ENCODE measurements around the gene SLC25A12.

Gene SLC25A12

DNA sequence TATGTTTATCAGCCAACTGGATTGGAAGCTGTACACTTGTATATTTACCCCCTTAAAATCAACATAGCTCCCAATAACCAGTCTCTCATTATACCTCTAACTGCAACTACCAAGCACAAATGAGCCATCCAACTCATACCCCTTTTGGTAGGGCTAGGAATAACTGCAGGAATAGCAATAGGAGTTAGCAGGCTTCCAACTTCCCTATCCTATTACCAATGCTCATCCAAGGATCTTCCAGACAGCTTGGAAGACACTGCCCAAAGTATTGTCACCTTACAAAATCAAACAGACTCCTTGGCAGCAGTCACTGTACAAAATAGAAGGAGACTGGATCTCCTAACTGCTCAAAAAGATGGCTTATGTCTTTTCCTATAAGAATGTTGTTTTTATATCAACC, 61.6 kb downstream of the SLC25A12 start:
- Histone ChIP-seq H3K4me3 (ENCODE audit: insufficient read depth in 1 of 2, low read depth in 1 of 2, low read length in 2 of 2) (peak overlapping the region in 1 of 2 experiments; percentile 6), H2AK5ac (ENCODE audit: low read length, severe bottlenecking) (no peak overlapping the region), H3K23ac (ENCODE audit: low read length in 2 of 2) (no peak overlapping the region), H3K4ac (ENCODE audit: low read depth in 1 of 2, low read length in 2 of 2) (no peak overlapping the region), H2BK15ac (ENCODE audit: low read depth, poor library complexity, severe bottlenecking) (no peak overlapping the region), H3K79me1 (replicated peaks; ENCODE audit: low read length, poor library complexity, severe bottlenecking) (peaks cover 3% of the 10 kb centered on the region), H4K8ac (ENCODE audit: low read length) (no peak overlapping the region), H2BK12ac (ENCODE audit: low read length in 2 of 2) (no peak overlapping the region), H3K27ac (ENCODE audit: low read length, poor library complexity, severe bottlenecking) (no peak overlapping the region), H4K91ac (ENCODE audit: low read length) (no peak overlapping the region), H2BK120ac (ENCODE audit: low read depth, low read length) (no peak overlapping the region), H3K27me3 (ENCODE audit: control insufficient read depth in 1 of 2, insufficient read depth in 1 of 2, low read length in 2 of 2) (no peaks in the 10 kb centered on the region), H3K18ac (ENCODE audit: low read depth in 1 of 2, low read length in 2 of 2) (no peak overlapping the region), H3K9ac (ENCODE audit: low read length) (no peak overlapping the region), H3K9me3 (ENCODE audit: control insufficient read depth, low read length) (peaks cover 24% of the 10 kb centered on the region), H2AFZ (ENCODE audit: low read depth, low read length) (no peak overlapping the region), H3K4me1 (ENCODE audit: control insufficient read depth, insufficient read depth, low read depth, low read length) (no peaks in the 10 kb centered on the region), H3K14ac (ENCODE audit: low read length in 2 of 2) (no peak overlapping the region), H3K4me2 (ENCODE audit: low read length, poor library complexity, severe bottlenecking) (no peak overlapping the region), H3K36me3 (ENCODE audit: control insufficient read depth in 1 of 2, insufficient read depth in 2 of 2, low read depth in 1 of 2, low read length in 2 of 2) (peaks cover 30 to 87% of the 10 kb centered on the region in 2 experiments), H2BK5ac (ENCODE audit: low read depth, low read length, poor library complexity, severe bottlenecking) (no peak overlapping the region)
- DNase-seq: no peak

DNA sequence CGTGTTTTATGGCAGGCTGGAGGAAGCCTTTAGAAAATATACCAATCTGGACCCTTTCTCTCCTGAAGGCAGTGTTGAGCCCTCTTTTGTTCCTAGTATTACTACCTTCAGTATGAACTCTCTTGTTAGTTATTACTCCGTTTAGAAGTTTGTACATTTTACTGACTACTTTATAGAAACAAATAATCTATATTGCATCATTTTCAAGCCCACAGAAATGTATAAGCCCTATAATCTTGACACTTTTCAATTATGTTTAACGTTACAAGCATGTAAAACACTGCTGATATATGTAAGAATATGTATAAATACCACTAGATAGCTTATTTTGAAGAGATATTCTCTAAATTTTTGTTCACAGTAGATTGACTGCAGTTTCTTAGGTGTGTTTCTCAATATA, 64.0 kb downstream of the SLC25A12 start:
- 100% methylated on average over 2 of the region's 3 CpGs for WGBS
- Histone ChIP-seq H3K9ac (ENCODE audit: low read length) (no peak overlapping the region), H3K23ac (ENCODE audit: low read length in 2 of 2) (no peak overlapping the region), H4K8ac (ENCODE audit: low read length) (no peak overlapping the region), H2BK15ac (ENCODE audit: low read depth, poor library complexity, severe bottlenecking) (no peak overlapping the region), H3K4ac (ENCODE audit: low read depth in 1 of 2, low read length in 2 of 2) (no peak overlapping the region), H2BK12ac (ENCODE audit: low read length in 2 of 2) (no peak overlapping the region), H3K79me1 (replicated peaks; ENCODE audit: low read length, poor library complexity, severe bottlenecking) (peaks cover 3% of the 10 kb centered on the region), H3K4me2 (ENCODE audit: low read length, poor library complexity, severe bottlenecking) (no peak overlapping the region), H3K9me3 (ENCODE audit: control insufficient read depth, low read length) (peaks cover 24% of the 10 kb centered on the region), H2AK5ac (ENCODE audit: low read length, severe bottlenecking) (no peak overlapping the region), H4K91ac (ENCODE audit: low read length) (no peak overlapping the region), H3K14ac (ENCODE audit: low read length in 2 of 2) (no peak overlapping the region), H3K18ac (ENCODE audit: low read depth in 1 of 2, low read length in 2 of 2) (no peak overlapping the region), H2BK5ac (ENCODE audit: low read depth, low read length, poor library complexity, severe bottlenecking) (no peak overlapping the region), H2BK120ac (ENCODE audit: low read depth, low read length) (no peak overlapping the region), H3K4me1 (ENCODE audit: control insufficient read depth, insufficient read depth, low read depth, low read length) (no peaks in the 10 kb centered on the region), H3K27ac (ENCODE audit: low read length, poor library complexity, severe bottlenecking) (no peak overlapping the region), H3K36me3 (ENCODE audit: control insufficient read depth in 1 of 2, insufficient read depth in 2 of 2, low read depth in 1 of 2, low read length in 2 of 2) (peaks cover 26 to 73% of the 10 kb centered on the region in 2 experiments), H3K27me3 (ENCODE audit: control insufficient read depth in 1 of 2, insufficient read depth in 1 of 2, low read length in 2 of 2) (no peaks in the 10 kb centered on the region), H3K4me3 (ENCODE audit: insufficient read depth in 1 of 2, low read depth in 1 of 2, low read length in 2 of 2) (no peak overlapping the region), H2AFZ (ENCODE audit: low read depth, low read length) (no peak overlapping the region)
- no peak for DNase-seq

DNA sequence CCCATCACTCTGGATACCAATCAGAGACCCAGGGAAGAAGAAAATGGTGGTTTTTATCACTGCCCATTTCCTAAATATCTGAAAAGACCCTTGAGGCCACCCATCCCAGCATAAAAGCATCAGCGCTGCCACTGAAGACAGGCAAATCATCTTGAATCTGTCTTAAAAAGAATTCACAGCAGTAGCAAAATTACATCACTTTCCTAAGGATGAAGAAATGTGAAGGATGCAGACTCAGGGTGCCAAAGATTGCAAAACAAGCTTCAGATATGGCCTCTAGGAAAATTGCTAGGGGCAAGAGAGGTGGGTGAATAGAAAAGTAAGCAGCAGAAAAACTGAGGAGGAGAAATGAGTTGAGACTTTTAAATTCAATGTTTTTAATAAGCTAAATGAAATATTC, 70.0 kb downstream of the SLC25A12 start:
- Histone ChIP-seq H3K79me1 (replicated peaks; ENCODE audit: low read length, poor library complexity, severe bottlenecking) (no peaks in the 10 kb centered on the region), H2BK12ac (ENCODE audit: low read length in 2 of 2) (no peak overlapping the region), H3K36me3 (ENCODE audit: control insufficient read depth in 1 of 2, insufficient read depth in 2 of 2, low read depth in 1 of 2, low read length in 2 of 2) (peaks cover 6 to 15% of the 10 kb centered on the region in 2 experiments), H3K9me3 (ENCODE audit: control insufficient read depth, low read length) (no peaks in the 10 kb centered on the region), H3K4me2 (ENCODE audit: low read length, poor library complexity, severe bottlenecking) (no peak overlapping the region), H4K91ac (ENCODE audit: low read length) (no peak overlapping the region), H4K8ac (ENCODE audit: low read length) (no peak overlapping the region), H3K4me1 (ENCODE audit: control insufficient read depth, insufficient read depth, low read depth, low read length) (no peaks in the 10 kb centered on the region), H3K27me3 (ENCODE audit: control insufficient read depth in 1 of 2, insufficient read depth in 1 of 2, low read length in 2 of 2) (no peaks in the 10 kb centered on the region), H3K4ac (ENCODE audit: low read depth in 1 of 2, low read length in 2 of 2) (no peak overlapping the region), H2BK120ac (ENCODE audit: low read depth, low read length) (no peak overlapping the region), H2AFZ (ENCODE audit: low read depth, low read length) (no peak overlapping the region), H3K14ac (ENCODE audit: low read length in 2 of 2) (no peak overlapping the region), H3K23ac (ENCODE audit: low read length in 2 of 2) (no peak overlapping the region), H2BK5ac (ENCODE audit: low read depth, low read length, poor library complexity, severe bottlenecking) (no peak overlapping the region), H3K18ac (ENCODE audit: low read depth in 1 of 2, low read length in 2 of 2) (no peak overlapping the region), H3K9ac (ENCODE audit: low read length) (no peak overlapping the region), H2AK5ac (ENCODE audit: low read length, severe bottlenecking) (no peak overlapping the region), H2BK15ac (ENCODE audit: low read depth, poor library complexity, severe bottlenecking) (no peak overlapping the region), H3K4me3 (ENCODE audit: insufficient read depth in 1 of 2, low read depth in 1 of 2, low read length in 2 of 2) (no peak overlapping the region), H3K27ac (ENCODE audit: low read length, poor library complexity, severe bottlenecking) (no peak overlapping the region)
- peak; percentile 28 for DNase-seq
- no CpG with 5 or more reads among the region's 1 CpG for WGBS

DNA sequence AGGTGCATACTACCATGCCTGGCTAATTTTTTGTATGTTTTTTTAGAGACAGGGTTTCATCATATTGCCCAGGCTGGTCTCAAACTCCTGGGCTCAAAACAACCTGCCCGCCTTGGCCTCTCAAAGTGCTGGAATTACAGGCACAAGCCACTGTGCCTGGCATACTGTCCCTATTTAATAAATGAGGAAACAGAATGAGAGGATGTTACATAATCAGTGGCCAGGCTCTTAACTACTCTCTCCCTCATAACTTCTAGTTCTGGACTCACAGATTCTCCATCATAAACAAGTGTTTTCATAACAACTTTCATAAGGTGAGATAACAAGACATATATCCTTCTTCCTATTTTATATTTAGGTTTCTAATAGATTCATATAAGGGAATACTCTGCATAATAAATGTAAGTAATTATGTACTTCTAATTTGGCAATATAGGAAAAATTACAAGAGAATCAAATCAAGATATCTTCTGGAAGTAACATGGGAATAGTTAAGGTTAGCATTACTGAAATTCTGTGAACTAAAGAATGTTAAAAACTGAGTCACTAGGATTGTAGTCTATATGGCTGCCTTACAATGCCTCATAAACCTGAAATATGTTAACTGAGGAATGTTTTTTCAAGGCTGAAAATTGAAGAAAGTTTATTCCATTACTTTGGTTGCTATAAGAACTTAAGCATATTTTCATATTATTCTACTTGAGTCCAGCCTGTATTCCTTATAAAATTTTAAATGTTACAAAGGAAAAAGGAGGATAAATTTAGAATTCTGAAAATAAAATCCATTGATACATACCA, 71.3 kb downstream of the SLC25A12 start:
- Histone ChIP-seq H4K8ac (ENCODE audit: low read length) (no peak overlapping the region), H3K4me2 (ENCODE audit: low read length, poor library complexity, severe bottlenecking) (no peak overlapping the region), H3K4me3 (ENCODE audit: insufficient read depth in 1 of 2, low read depth in 1 of 2, low read length in 2 of 2) (no peak overlapping the region), H3K14ac (ENCODE audit: low read length in 2 of 2) (no peak overlapping the region), H4K91ac (ENCODE audit: low read length) (no peak overlapping the region), H2AFZ (ENCODE audit: low read depth, low read length) (no peak overlapping the region), H3K27me3 (ENCODE audit: control insufficient read depth in 1 of 2, insufficient read depth in 1 of 2, low read length in 2 of 2) (no peaks in the 10 kb centered on the region), H3K27ac (ENCODE audit: low read length, poor library complexity, severe bottlenecking) (no peak overlapping the region), H2BK120ac (ENCODE audit: low read depth, low read length) (no peak overlapping the region), H2BK12ac (ENCODE audit: low read length in 2 of 2) (no peak overlapping the region), H3K18ac (ENCODE audit: low read depth in 1 of 2, low read length in 2 of 2) (no peak overlapping the region), H3K9me3 (ENCODE audit: control insufficient read depth, low read length) (no peaks in the 10 kb centered on the region), H3K79me1 (replicated peaks; ENCODE audit: low read length, poor library complexity, severe bottlenecking) (no peaks in the 10 kb centered on the region), H3K4me1 (ENCODE audit: control insufficient read depth, insufficient read depth, low read depth, low read length) (no peaks in the 10 kb centered on the region), H2AK5ac (ENCODE audit: low read length, severe bottlenecking) (no peak overlapping the region), H2BK5ac (ENCODE audit: low read depth, low read length, poor library complexity, severe bottlenecking) (no peak overlapping the region), H3K4ac (ENCODE audit: low read depth in 1 of 2, low read length in 2 of 2) (no peak overlapping the region), H3K23ac (ENCODE audit: low read length in 2 of 2) (no peak overlapping the region), H2BK15ac (ENCODE audit: low read depth, poor library complexity, severe bottlenecking) (no peak overlapping the region), H3K36me3 (ENCODE audit: control insufficient read depth in 1 of 2, insufficient read depth in 2 of 2, low read depth in 1 of 2, low read length in 2 of 2) (peaks cover 3 to 6% of the 10 kb centered on the region in 2 experiments), H3K9ac (ENCODE audit: low read length) (no peak overlapping the region)
- WGBS: 100% methylated on average over 1 of the region's 1 CpG
- no peak for DNase-seq

Data from mesenchymal stem cell (in vitro differentiated cells and primary cell).